A549 (cell line): Measurements from ENCODE around the gene PDE8B. TPM values are rescaled to one million over a fixed set of nuclear protein-coding genes. Genes with fewer than 3 reads are reported as not detected.

ENCODE experiments used
- ATAC-seq, 2 experiments: fragments of 200-7000 bp in 1 of 2; fragments of >200 bp in 1 of 2; cut with Nextera tagmentation in 1 of 2; cut with Tn5 transposase in 1 of 2; 3 replicates each; pipeline versions ENCODE4 v1.8.0 to v1.9.1; 2018 to 2020; ENCODE audit warnings: mild to moderate bottlenecking in 1 of 2, moderate library complexity in 1 of 2
- CTCF ChIA-PET: fragments of 300-600 bp; sonication (Branson Sonifier 250); formaldehyde crosslinking; extraction: SDS; loops from one replicate; lab custom pipeline; 2021; ENCODE audit warnings: antibody characterized with exemption, inconsistent platforms; lab: Yijun Ruan, JAX
- POLR2A ChIA-PET: fragments of 350-600 bp; formaldehyde crosslinking; extraction: SDS; loops from one replicate; lab custom pipeline; 2021; ENCODE audit warnings: antibody characterized with exemption, inconsistent platforms; lab: Yijun Ruan, JAX
- DNase-seq, 2 experiments: peaks; one replicate each; pipeline versions ENCODE4 v3.0.0 to v3.0.0-alpha.2; 2011 to 2016; ENCODE audit warnings: low read depth in 1 of 2, low spot score in 1 of 2
- FAIRE-seq: peaks from 2 replicates; lab custom pipeline; 2011; peaks lifted over from hg19 to GRCh38; lab: Jason Lieb, UNC
- H3K27ac ChIP-seq, 2 experiments: fragments of >200 bp; sonication (Bioruptor Twin); formaldehyde crosslinking; 3 replicates each; pipeline ENCODE4 v1.5.1; 2016 to 2017
- H3K4me1 ChIP-seq: fragments of >200 bp; sonication (Bioruptor Twin); formaldehyde crosslinking; 3 replicates; pipeline ENCODE4 v1.6.1; 2016
- H3K4me2 ChIP-seq: fragments of >200 bp; sonication (Bioruptor Twin); formaldehyde crosslinking; 3 replicates; pipeline ENCODE4 v1.6.1; 2016
- H3K4me3 ChIP-seq: fragments of >200 bp; sonication (Bioruptor Twin); formaldehyde crosslinking; 3 replicates; pipeline ENCODE4 v1.5.1; 2016
- H3K9me3 ChIP-seq: fragments of >200 bp; sonication (Bioruptor Twin); formaldehyde crosslinking; 3 replicates; pipeline ENCODE4 v1.6.1; 2016
- BCL3 ChIP-seq: fragments of >200 bp; sonication (Bioruptor Twin); formaldehyde crosslinking; IDR thresholded peaks from 3 replicates; pipeline ENCODE4 v1.6.1; 2016
- BHLHE40 ChIP-seq: IDR thresholded peaks from 2 replicates; pipeline ENCODE4 v1.6.1; 2012; ENCODE audit warnings: low read depth, low read length, inconsistent platforms
- CEBPB ChIP-seq, 2 experiments: fragments of >200 bp in 1 of 2; sonication (Bioruptor Twin) in 1 of 2; formaldehyde crosslinking in 1 of 2; IDR thresholded peaks; 2 replicates each; pipeline ENCODE4 v1.6.1; 2012 to 2016
- CHD2 ChIP-seq: fragments of 150-350 bp; IDR thresholded peaks from 2 replicates; pipeline ENCODE4 v1.6.1; 2014; ENCODE audit warnings: low read length; ENCODE audit not compliant: partially characterized antibody
- CTCF ChIP-seq: fragments of >200 bp; sonication (Bioruptor Twin); formaldehyde crosslinking; IDR thresholded peaks from 3 replicates; pipeline ENCODE4 v1.5.1; 2016
- EHMT2 ChIP-seq: fragments of 200-600 bp; sonication (generic); IDR thresholded peaks from 2 replicates; pipeline ENCODE4 v1.6.1; 2016; ENCODE audit warnings: antibody characterized with exemption, low read depth, mild to moderate bottlenecking, moderate library complexity
- ESRRA ChIP-seq: fragments of 150-350 bp; IDR thresholded peaks from 2 replicates; pipeline ENCODE4 v1.6.1; 2014; ENCODE audit warnings: mild to moderate bottlenecking, low read length, borderline replicate concordance
- GATA3 ChIP-seq: IDR thresholded peaks from 2 replicates; pipeline ENCODE4 v1.6.1; 2012; ENCODE audit warnings: borderline replicate concordance
- HDAC2 ChIP-seq: fragments of 200-600 bp; sonication (generic); IDR thresholded peaks from 2 replicates; pipeline ENCODE4 v1.6.1; 2016
- HEYL ChIP-seq: fragments of 250-450 bp; sonication (Bioruptor Pico); IDR thresholded peaks from 2 replicates; pipeline ENCODE4 v1.8.0; 2021; ENCODE audit warnings: mild to moderate bottlenecking, moderate library complexity
- HOXB5 ChIP-seq: fragments of 250-450 bp; sonication (Bioruptor Pico); IDR thresholded peaks from 2 replicates; pipeline ENCODE4 v1.5.0; 2020; ENCODE audit warnings: mild to moderate bottlenecking, moderate library complexity
- JUN ChIP-seq, 2 experiments: fragments of >200 bp; sonication (Bioruptor Twin); formaldehyde crosslinking; IDR thresholded peaks; 2 replicates in 1 of 2; 3 replicates in 1 of 2; pipeline ENCODE4 v1.6.1; 2016 to 2017
- JUNB ChIP-seq: fragments of >200 bp; sonication (Bioruptor Twin); formaldehyde crosslinking; IDR thresholded peaks from 2 replicates; pipeline ENCODE4 v1.6.1; 2016
- KDM5A ChIP-seq: fragments of 200-600 bp; sonication (generic); IDR thresholded peaks from 2 replicates; pipeline ENCODE4 v1.6.1; 2016; ENCODE audit warnings: antibody characterized with exemption, mild to moderate bottlenecking
- MAFK ChIP-seq: fragments of 450-650 bp; IDR thresholded peaks from 2 replicates; pipeline ENCODE4 v1.6.1; 2014; ENCODE audit not compliant: partially characterized antibody
- MAX ChIP-seq: IDR thresholded peaks from 2 replicates; pipeline ENCODE4 v1.6.1; 2012
- MAZ ChIP-seq: fragments of 150-350 bp; IDR thresholded peaks from 2 replicates; pipeline ENCODE4 v1.6.1; 2014; ENCODE audit warnings: antibody characterized with exemption, low read depth, low read length, borderline replicate concordance
- MYC ChIP-seq: IDR thresholded peaks from 2 replicates; pipeline ENCODE4 v1.6.1; 2012; ENCODE audit warnings: mild to moderate bottlenecking, inconsistent platforms, low read length, improper control_type of control experiment, borderline replicate concordance
- NFE2L2 ChIP-seq: fragments of 150-350 bp; conservative IDR thresholded peaks from 2 replicates; pipeline ENCODE4 v1.6.1; 2014; ENCODE audit warnings: low read length
- RAD21 ChIP-seq, 2 experiments: fragments of >200 bp in 1 of 2; sonication (Bioruptor Twin) in 1 of 2; formaldehyde crosslinking in 1 of 2; IDR thresholded peaks in 1 of 2; conservative IDR thresholded peaks in 1 of 2; 2 replicates in 1 of 2; 3 replicates in 1 of 2; pipeline ENCODE4 v1.6.1; 2012 to 2018; ENCODE audit warnings: inconsistent platforms in 1 of 2
- RARB ChIP-seq: fragments of 250-450 bp; sonication (Bioruptor Pico); IDR thresholded peaks from 2 replicates; pipeline ENCODE4 v1.8.0; 2021; ENCODE audit warnings: mild to moderate bottlenecking, moderate library complexity
- ZNF302 ChIP-seq: fragments of 250-450 bp; sonication (Bioruptor Pico); IDR thresholded peaks from 2 replicates; pipeline ENCODE4 v1.9.0; 2021; ENCODE audit warnings: inconsistent platforms, mild to moderate bottlenecking, moderate library complexity
- ZSCAN20 ChIP-seq: fragments of 250-450 bp; sonication (Bioruptor Pico); IDR thresholded peaks from 2 replicates; pipeline ENCODE4 v1.8.0; 2022; ENCODE audit warnings: mild to moderate bottlenecking, moderate library complexity
- WGBS: methylation state at CpG from one replicate; pipeline ENCODE4 v1.1.6; 2017; ENCODE audit errors: missing lambda C conversion rate; 5-methylcytosine and 5-hydroxymethylcytosine counted together
- polyA plus RNA-seq, 4 experiments: library from polyadenylated mRNA; depleted of rRNA in 3 of 4; stranded (reverse); fragments of >200 nt; fragmentation: RNase III in 1 of 4; extraction: RNeasy Plus Mini Kit Qiagen cat#74134 plus additional on column Dnase treatment in 1 of 4; gene quantifications; 2 replicates in 3 of 4; 3 replicates in 1 of 4; pipeline ENCODE4 v1.2.3, GENCODE V29; 2011 to 2017

The PDE8B gene
- polyA plus RNA-seq, 2 of the 4 experiments (the other 2 are of a cell fraction): 2.0 to 4.0 TPM

- Histone ChIP-seq H3K4me2 (no peak overlapping the region), H3K4me3 (no peak overlapping the region), H3K4me1 (no peaks in the 10 kb centered on the region), H3K27ac (no peak overlapping the region), H3K9me3 (no peaks in the 10 kb centered on the region)
- no peak for FAIRE-seq
- DNase-seq: peak in 1 of 2 experiments; percentile 39
- WGBS: 62% methylated on average over 4 of the region's 4 CpGs
- POLR2A ChIA-PET: no interaction called here
- CTCF ChIA-PET: interaction anchor here (0.7 to 2.7 kb wide), 7 partner anchors 9 to 62 kb away, joined by 3 to 7 read pairs (median 3); no protein-coding TSS in a partner anchor
- TF ChIP-seq EHMT2: no peak
- TF ChIP-seq CTCF: 0 out of 3 replicates have a peak, but pooled peaks have one; percentile 6
- no peak for TF ChIP-seq BCL3
- no peak for TF ChIP-seq RAD21 (conservative IDR thresholded peaks at IDR 0.05 in 1 of 2, IDR thresholded peaks at IDR 0.05 in 1 of 2)
- no peak for TF ChIP-seq BHLHE40
- ATAC-seq: peak in 1 of 2 experiments; percentile 54; a peak in 1 of 6 replicates
Observed at GRCh38 chr5:77230727-77231470, 20.4 kb downstream of the PDE8B start.

GRCh38 chr5:77231471-77232138 is 21.1 kb downstream of the PDE8B start:
- 80% methylated on average over 8 of the region's 8 CpGs for WGBS
- no peak overlapping the region for H3K27ac ChIP-seq
- H3K4me2 ChIP-seq: no peak overlapping the region
- DNase-seq (no peak), FAIRE-seq (no peak), ATAC-seq (peak; percentile 37 to 57; a peak in 2 of 6 replicates)
- no peaks in the 10 kb centered on the region for H3K4me1 ChIP-seq
- H3K9me3 ChIP-seq: no peaks in the 10 kb centered on the region
- CTCF ChIA-PET: interaction anchor here (0.7 to 2.7 kb wide), 8 partner anchors 8 to 63 kb away, joined by 3 to 7 read pairs (median 3); no protein-coding TSS in a partner anchor
- no peak overlapping the region for H3K4me3 ChIP-seq
- TF ChIP-seq CEBPB (IDR thresholded peaks at IDR 0.05): no peak
- TF ChIP-seq MAZ: no peak
- no peak for TF ChIP-seq ZNF302 (CRISPR knock-in tag)
- POLR2A ChIA-PET: no interaction called here

GRCh38 chr5:77232574-77233358 is 22.3 kb downstream of the PDE8B start:
- TF ChIP-seq HEYL (CRISPR knock-in tag) (no peak), MAX (no peak), HOXB5 (CRISPR knock-in tag) (no peak), MYC (no peak), HDAC2 (no peak), JUN (IDR thresholded peaks at IDR 0.05) (no peak), NFE2L2 (no peak), JUNB (no peak), GATA3 (no peak), ZSCAN20 (CRISPR knock-in tag) (no peak), KDM5A (no peak), RAD21 (conservative IDR thresholded peaks at IDR 0.05 in 1 of 2, IDR thresholded peaks at IDR 0.05 in 1 of 2) (no peak), CEBPB (IDR thresholded peaks at IDR 0.05) (no peak), CHD2 (no peak), EHMT2 (no peak), RARB (CRISPR knock-in tag) (no peak), ESRRA (no peak), MAFK (no peak)
- POLR2A ChIA-PET: no interaction called here
- Histone ChIP-seq H3K4me1 (no peaks in the 10 kb centered on the region), H3K4me2 (no peak overlapping the region), H3K4me3 (no peak overlapping the region), H3K27ac (no peak overlapping the region), H3K9me3 (no peaks in the 10 kb centered on the region)
- 76% methylated on average over 6 of the region's 6 CpGs for WGBS
- no peak for DNase-seq
- CTCF ChIA-PET: interaction anchor here (1.0 to 2.7 kb wide), 4 partner anchors 10 to 104 kb away, joined by 3 to 7 read pairs (median 4); no protein-coding TSS in a partner anchor
- ATAC-seq: no peak
- FAIRE-seq: no peak
